HG03139 (cell line): ENCODE results near the gene WDR26.
"Not testable (repeated sequence)": the region's sequence is repeated elsewhere in the genome, so short reads cannot be mapped to it uniquely, and the experiment has no call there.

Experiments
- ATAC-seq: cut with Tn5 transposase; IDR thresholded peaks from one replicate; pipeline ENCODE4 v1.9.1; 2021; ENCODE audit not compliant: unreplicated experiment

WDR26 gene

DNA sequence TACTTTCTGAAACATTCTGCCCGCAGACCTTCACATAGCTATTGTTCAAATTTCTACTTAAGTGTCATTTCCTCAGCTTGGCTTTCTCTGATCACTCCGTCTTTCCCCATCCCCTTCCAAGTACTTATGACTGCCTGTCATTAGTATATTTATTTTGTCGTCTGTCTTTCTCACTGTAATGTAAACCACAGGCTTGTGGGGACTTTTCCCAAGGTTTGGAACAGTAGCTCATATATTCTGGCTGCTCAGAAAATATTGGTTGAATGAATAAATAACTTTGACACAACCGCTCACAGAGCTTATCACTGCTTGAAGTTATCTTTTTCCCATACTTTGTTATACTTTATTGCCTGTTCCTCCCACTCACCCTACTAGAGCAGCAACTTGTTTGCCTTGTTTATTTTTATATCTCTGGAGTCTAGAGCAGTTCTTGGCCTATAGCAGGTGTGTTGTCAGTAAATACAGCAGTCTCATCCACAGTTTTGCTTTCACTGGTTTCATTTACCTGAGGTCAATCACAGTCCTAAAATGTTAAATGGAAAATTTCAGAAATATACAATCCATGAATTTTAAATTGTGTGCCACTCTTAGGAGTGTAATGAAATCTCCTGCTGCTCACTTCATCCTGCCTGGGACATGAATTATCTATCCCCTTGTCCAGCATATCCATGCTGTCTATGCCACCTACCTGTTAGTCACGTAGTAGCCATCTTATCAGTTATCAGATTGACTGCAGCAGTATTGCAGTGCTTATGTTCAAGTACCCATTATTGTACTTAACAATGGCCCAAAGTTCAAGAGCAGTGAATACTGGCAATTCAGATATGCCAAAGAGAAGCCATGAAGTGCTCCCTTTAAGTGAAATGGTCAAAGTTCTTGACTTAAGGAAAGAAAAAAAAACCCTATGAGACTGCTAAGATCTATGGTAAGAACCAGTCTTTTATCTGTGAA is 80.3 kb downstream of the WDR26 start:
- ATAC-seq, result no peak

DNA sequence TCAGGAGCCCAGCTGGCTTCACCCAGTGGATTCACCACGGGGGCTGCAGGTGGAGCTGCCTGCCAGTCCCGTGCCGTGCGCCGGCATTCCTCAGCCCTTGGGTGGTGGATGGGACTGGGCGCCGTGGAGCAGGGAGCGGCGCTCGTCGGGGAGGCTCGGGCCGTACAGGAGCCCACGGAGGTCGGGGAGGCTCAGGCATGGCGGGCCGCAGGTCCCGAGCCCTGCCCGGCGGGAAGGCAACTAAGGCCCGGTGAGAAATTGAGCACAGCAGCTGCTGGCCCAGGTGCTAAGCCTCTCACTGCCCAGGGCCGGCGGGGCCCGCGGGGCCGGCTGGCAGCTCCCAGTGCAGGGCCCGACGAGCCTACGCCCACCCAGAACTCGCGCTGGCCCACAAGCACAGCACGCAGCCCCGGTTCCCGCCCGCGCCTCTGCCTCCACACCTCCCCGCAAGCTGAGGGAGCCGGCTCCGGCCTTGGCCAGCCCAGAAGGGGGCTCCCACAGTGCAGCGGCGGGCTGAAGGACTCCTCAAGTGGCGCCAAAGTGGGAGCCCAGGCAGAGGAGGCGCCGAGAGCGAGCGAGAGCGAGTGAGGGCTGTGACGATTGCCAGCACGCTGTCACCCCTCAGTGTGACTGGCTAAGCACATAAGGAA is 82.0 kb downstream of the WDR26 start:
- not testable (repeated sequence) for ATAC-seq

DNA sequence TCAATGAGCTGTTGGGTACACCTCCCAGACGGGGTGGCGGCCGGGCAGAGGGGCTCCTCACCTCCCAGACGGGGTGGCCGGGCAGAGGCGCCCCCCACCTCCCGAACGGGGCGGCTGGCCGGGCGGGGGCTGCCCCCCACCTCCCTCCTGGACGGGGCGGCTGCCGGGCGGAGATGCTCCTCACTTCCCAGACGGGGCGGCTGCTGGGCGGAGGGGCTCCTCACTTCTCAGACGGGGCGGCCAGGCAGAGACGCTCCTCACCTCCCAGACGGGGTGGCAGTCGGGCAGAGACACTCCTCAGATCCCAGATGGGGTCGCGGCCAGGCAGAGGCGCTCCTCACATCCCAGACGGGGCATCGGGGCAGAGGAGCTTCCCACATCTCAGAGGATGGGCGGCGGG is 84.9 kb downstream of the WDR26 start:
- ATAC-seq, result not testable (repeated sequence)

DNA sequence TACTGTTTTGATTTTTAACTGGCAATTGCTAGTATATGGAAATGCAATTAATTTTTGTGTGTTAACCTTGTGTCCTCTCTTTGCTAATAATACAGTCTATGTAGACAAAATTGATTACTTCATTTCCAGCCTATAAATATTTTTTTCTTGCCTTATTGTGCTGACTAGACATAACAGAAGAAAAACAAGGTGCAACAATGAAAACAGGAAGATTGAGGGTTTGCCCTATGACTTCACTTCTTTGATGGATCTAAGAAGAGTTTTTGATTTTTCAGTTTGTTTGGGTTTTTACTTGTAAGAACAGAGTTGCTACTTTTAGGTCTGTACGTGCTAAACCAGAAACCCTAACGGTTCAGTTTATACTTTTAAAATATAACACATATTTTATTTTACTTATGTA is 86.5 kb downstream of the WDR26 start:
- ATAC-seq, result no peak

DNA sequence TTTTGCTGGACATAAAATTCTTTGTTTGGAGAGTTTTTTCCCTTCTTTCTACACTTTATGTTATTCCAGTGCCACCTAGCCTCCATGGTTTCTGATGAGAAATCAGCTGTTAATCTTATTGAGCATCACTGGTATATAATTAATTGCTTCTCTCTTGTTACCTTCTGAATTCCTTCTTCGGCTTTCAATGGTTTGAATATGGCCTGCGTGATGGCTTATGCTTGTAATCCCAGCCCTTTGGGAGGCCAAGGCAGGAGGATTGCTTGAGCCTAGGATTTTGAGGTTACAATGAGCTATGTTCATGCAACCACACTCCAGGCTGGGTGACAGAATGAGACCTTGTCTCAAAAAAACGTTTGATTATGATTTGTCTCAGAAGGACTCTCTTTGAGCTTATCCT is 90.9 kb downstream of the WDR26 start:
- no peak for ATAC-seq

DNA sequence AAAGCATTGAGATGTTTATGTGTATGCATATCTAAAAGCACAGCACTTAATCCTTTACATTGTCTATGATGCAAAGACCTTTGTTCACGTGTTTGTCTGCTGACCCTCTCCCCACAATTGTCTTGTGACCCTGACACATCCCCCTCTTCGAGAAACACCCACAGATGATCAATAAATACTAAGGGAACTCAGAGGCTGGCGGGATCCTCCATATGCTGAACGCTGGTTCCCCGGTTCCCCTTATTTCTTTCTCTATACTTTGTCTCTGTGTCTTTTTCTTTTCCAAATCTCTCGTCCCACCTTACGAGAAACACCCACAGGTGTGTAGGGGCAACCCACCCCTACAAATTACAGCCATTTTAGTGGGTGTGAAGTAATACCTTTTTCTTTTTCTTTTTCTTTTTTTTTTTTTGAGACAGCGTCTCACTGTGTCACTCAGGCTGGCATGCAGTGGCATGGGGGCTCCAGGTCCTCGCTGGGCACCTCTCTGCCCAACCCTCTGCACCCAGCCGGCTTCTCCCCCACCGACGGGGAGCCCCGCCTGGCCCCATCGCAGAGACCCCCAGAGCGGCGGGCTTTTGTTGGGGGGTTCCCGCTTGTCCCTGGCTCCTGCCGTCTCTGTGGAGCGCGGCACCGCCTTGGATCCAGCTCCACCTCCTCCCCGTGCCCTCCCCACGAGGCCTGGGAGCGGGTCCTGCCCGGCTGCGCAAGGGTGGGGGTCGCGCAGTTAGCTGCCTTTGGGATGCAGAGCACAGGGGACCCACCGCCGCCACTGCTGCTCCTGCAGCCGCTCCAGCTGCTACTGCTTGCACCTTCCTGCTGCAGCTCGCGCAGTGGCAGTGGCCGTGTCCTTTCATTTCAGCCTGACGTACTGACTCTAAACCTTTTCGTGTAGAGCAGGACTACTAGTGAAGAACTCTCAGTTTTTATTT is 93.9 kb downstream of the WDR26 start:
- ATAC-seq, result peak; percentile 86

DNA sequence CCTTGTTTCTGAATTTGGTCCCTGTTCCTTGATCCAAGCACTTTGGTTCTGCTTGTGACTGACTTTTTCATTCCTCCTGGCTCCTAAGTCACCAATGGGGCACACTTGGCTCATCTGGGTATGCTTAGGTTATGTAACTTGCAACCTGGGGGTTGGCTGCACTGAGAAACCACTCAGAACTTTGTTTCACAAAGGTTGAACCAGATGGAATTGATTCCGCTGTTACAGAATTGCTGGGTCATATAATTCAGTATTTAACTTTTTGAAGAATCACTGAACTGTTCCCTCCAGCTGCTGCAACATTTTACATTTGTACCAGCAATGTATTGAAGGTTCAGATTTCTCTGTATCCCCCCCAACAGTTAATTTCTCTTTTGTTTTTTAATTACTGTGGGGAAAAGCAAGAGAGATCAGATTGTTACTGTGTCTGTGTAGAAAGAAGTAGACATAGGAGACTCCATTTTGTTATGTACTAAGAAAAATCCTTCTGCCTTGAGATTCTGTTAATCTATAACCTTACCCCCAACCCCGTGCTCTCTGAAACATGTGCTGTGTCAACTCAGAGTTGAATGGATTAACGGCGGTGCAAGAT is 95.1 kb downstream of the WDR26 start:
- no peak for ATAC-seq

DNA sequence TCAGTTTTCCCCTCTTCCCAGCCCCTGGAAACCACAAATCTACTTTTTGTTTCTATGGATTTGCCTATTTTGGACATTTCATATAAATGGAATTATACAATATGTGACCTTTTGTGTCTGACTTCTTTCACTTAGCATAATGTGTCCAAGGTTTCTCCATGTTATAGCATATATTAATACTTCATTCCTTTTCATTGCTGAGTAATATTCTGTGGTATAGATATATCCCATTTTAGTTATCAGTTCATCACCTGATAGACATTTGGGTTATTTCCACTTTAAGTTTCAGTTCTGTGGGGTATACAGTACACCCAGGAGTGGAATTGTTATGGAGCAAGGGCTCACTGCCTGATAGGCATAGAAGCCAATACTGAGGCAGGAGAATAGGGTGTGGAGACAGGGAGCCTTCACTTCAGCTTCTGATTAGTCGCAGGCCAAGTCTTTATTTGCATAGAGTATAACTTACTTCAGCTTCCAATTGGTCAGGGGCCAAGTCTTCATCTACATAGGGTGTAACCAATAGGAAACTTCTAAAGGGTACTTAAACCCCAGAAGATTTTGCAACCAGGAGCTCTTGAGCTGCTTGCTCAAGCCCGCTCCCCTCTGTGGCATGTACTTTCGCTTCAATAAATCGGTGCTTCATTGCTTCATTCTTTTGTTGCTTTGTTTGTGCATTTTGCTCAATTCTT is 96.3 kb downstream of the WDR26 start:
- ATAC-seq, result no peak
